Cardiac fibroblast (primary cell): Measurements from ENCODE around the gene RBM15.

Experiments used
- DNase-seq, 2 donors: peaks; one replicate each; pipeline versions ENCODE4 v3.0.0 to v3.0.0-alpha.2; 2010; ENCODE audit warnings: low read depth in 2 of 2
- H3K4me3 ChIP-seq, 2 donors: replicated peaks in 1 of 2; 1 replicate in 1 of 2; 2 replicates in 1 of 2; pipeline ENCODE4 v1.5.1; 2011; ENCODE audit warnings: low read depth in 2 of 2, low read length in 2 of 2, mild to moderate bottlenecking in 2 of 2, moderate library complexity in 1 of 2
- TF ChIP-seq, protein P1 (sequence below): IDR thresholded peaks from one replicate; pipeline ENCODE4 v1.5.1; 2011; ENCODE audit warnings: low read depth, mild to moderate bottlenecking, low read length, inconsistent platforms

Gene RBM15

GRCh38 chr1:110338886-110339406, at the start of gene RBM15:
Gene RBM15 (plus strand): TSS chr1:110339377. CDS start chr1:110339406, 29 bp downstream.
- peak; percentile 100 for DNase-seq
- TF ChIP-seq, protein P1, sequence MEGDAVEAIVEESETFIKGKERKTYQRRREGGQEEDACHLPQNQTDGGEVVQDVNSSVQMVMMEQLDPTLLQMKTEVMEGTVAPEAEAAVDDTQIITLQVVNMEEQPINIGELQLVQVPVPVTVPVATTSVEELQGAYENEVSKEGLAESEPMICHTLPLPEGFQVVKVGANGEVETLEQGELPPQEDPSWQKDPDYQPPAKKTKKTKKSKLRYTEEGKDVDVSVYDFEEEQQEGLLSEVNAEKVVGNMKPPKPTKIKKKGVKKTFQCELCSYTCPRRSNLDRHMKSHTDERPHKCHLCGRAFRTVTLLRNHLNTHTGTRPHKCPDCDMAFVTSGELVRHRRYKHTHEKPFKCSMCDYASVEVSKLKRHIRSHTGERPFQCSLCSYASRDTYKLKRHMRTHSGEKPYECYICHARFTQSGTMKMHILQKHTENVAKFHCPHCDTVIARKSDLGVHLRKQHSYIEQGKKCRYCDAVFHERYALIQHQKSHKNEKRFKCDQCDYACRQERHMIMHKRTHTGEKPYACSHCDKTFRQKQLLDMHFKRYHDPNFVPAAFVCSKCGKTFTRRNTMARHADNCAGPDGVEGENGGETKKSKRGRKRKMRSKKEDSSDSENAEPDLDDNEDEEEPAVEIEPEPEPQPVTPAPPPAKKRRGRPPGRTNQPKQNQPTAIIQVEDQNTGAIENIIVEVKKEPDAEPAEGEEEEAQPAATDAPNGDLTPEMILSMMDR: no peak
- peak within 1 kb of the TSS; percentile 93 to 99 for H3K4me3 ChIP-seq

DNA sequence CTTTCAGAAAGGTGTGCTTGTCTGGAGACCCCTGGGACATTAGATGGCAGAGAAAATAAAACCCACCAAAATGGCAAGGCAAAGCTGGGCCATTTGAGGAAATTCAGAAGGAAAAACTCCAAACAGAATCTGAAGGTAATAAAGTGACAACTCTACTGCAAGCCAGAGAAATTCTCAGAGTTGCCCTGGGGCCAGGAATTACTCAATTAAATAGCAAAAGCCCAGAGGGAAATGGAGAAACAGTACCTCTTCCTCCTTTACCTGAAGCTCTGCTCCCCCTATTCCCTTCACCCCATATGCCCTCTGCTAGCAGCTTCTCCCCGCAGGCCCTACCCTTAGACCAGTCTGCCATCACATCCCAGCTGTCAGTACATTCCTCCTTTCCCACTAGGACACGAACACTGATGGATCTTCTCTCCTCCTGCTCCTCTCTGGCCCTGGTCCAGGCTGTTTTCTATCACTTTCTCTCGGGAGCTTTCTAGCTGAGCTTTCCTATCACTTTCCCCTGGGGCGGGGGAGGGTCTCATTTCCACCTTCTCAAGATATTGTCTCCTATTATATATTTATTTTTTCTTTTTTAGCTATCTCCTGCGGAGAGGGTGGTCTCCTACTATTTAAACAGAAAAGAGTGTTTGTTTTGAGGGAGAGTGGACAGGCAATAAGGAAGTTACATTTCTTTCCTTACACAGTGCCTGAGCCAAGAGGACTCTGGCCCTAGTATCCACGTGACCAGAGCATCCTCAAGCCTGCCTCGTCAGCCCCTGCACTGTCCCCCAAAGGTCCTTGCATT, 47.7 kb upstream of the RBM15 start:
- TF ChIP-seq, protein P1: no peak
- no peak for DNase-seq
- no peak overlapping the region for H3K4me3 ChIP-seq

DNA sequence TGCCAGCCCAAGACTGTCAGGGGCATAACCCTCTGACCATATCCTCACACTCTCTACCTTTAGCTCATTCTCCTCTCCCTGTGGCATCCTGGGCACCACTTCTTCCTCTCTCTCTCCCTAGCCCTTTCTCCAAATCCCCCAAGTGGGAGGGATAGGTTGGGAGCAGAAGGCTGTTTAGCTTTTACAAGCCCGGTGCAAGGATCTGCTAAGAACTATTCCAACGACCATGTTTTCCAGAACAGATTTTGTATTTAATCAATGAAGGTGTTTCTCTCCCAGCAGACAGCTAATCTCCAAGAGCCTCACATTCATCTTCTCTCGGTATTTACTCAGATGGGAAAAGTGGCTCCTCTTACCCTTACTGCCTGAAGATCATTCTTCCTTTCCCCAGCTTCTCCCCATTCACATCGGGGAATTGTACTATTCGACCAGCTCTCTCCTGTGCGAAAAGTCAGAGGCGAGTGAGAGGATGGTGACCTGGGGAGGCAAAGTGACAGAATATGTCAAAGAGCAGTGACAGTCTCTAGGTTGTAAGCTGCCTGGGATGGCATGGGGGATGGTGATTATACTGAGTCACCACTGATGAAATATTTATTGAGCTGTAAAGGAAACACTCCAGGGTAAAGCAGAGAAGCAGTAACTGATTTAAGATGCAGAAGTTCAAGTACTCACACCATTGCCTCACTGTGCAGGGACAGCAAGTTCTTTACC, 47.0 kb upstream of the RBM15 start:
- peak in 1 of 2 donors; percentile 33 for DNase-seq
- no peak overlapping the region for H3K4me3 ChIP-seq
- TF ChIP-seq, protein P1: no peak

GRCh38 chr1:110293601-110294104, 45.5 kb upstream of the RBM15 start:
- DNase-seq: no peak
- H3K4me3 ChIP-seq: no peak overlapping the region
- TF ChIP-seq, protein P1: no peak

- H3K4me3 ChIP-seq: no peak overlapping the region
- no peak for DNase-seq
- TF ChIP-seq, protein P1: no peak
These were observed 44.9 kb upstream of the RBM15 start for GRCh38 chr1:110294308-110294707.

DNA sequence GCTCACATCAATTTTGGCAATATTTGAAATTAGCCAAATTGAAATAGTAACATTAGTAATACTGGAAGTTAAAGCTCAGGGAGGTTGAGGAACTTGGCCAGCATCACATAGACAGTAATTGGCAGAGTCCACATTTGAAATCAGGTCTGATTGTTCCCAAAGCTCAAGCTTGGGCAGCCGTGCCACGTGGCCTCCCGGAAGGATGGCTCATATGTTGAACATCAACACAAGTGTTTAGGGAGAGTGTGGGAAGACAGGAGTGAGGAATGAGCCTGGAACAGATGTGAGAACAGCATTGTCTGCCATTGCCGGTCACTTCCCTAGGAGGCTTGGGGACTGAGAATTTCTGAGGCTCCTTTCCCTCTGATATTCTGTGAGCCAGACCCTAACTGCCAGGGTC, 40.2 kb upstream of the RBM15 start:
- H3K4me3 ChIP-seq: no peak overlapping the region
- TF ChIP-seq, protein P1: no peak
- DNase-seq: no peak
